HEK293 (cell line): ENCODE measurements around the gene TPR.

Experiments
- CTCF ChIA-PET: fragments of 350-600 bp; formaldehyde crosslinking; extraction: SDS; loops from one replicate; lab custom pipeline; 2021; ENCODE audit warnings: antibody characterized with exemption; lab: Yijun Ruan, JAX
- POLR2A ChIA-PET: fragments of 300-600 bp; formaldehyde crosslinking; extraction: SDS; loops from one replicate; lab custom pipeline; 2020; ENCODE audit warnings: antibody characterized with exemption, inconsistent platforms; lab: Yijun Ruan, JAX
- H3K27ac ChIP-seq: fragments of 200-500 bp; sonication (Bioruptor generic); 2 replicates; pipeline ENCODE4 v1.5.1; 2014; ENCODE audit warnings: low read depth, low read length, control low read depth, inconsistent platforms; ENCODE audit errors: extremely low read depth
- H3K36me3 ChIP-seq, 2 experiments: fragments of 200-500 bp in 1 of 2; sonication (Bioruptor generic) in 1 of 2; 1 replicate in 1 of 2; 2 replicates in 1 of 2; pipeline ENCODE4 v1.5.1; 2014 to 2017; ENCODE audit warnings: inconsistent platforms in 2 of 2, low read length in 2 of 2; ENCODE audit not compliant: control insufficient read depth in 2 of 2, insufficient read depth in 1 of 2
- H3K4me1 ChIP-seq: fragments of 200-500 bp; sonication (Bioruptor generic); 2 replicates; pipeline ENCODE4 v1.5.1; 2014; ENCODE audit warnings: mild to moderate bottlenecking, low read length, inconsistent platforms; ENCODE audit not compliant: control insufficient read depth, insufficient read depth
- H3K4me3 ChIP-seq: 2 replicates; pipeline ENCODE4 v1.5.1; 2011; ENCODE audit warnings: low read depth, mild to moderate bottlenecking, control low read depth, low read length, moderate library complexity
- H3K9me3 ChIP-seq: fragments of 200-500 bp; sonication (Bioruptor generic); 2 replicates; pipeline ENCODE4 v1.5.1; 2014; ENCODE audit warnings: low read depth, low read length, inconsistent platforms; ENCODE audit not compliant: control insufficient read depth, insufficient read depth
- EGR2 ChIP-seq: fragments of 450-650 bp; formaldehyde crosslinking; IDR thresholded peaks from 2 replicates; pipeline ENCODE4 v1.5.1; 2016; ENCODE audit warnings: low read depth, missing biosample characterization, missing genetic modification characterization
- GLIS2 ChIP-seq: fragments of 450-650 bp; formaldehyde crosslinking; IDR thresholded peaks from 2 replicates; pipeline ENCODE4 v1.5.1; 2016; ENCODE audit warnings: missing biosample characterization, missing genetic modification characterization
- HOXA7 ChIP-seq: sonication (generic); formaldehyde crosslinking; IDR thresholded peaks from 2 replicates; pipeline ENCODE4 v1.8.1; 2022; ENCODE audit warnings: missing genetic modification reagents, borderline replicate concordance
- INSM2 ChIP-seq: fragments of 450-650 bp; formaldehyde crosslinking; IDR thresholded peaks from 2 replicates; pipeline ENCODE4 v1.5.1; 2016; ENCODE audit warnings: missing biosample characterization, missing genetic modification characterization
- KLF16 ChIP-seq: fragments of 450-650 bp; formaldehyde crosslinking; IDR thresholded peaks from 2 replicates; pipeline ENCODE4 v1.5.1; 2017; ENCODE audit warnings: missing biosample characterization, missing genetic modification characterization
- MEIS1 ChIP-seq: sonication (generic); formaldehyde crosslinking; IDR thresholded peaks from 2 replicates; pipeline ENCODE4 v1.8.1; 2022; ENCODE audit warnings: missing genetic modification reagents, mild to moderate bottlenecking, borderline replicate concordance
- SP3 ChIP-seq: fragments of 450-650 bp; formaldehyde crosslinking; IDR thresholded peaks from 2 replicates; pipeline ENCODE4 v1.5.1; 2016; ENCODE audit warnings: missing biosample characterization, missing genetic modification characterization
- TRIM28 ChIP-seq: IDR thresholded peaks from 2 replicates; pipeline ENCODE4 v1.6.1; 2011; ENCODE audit warnings: low read length, control low read depth, borderline replicate concordance
- YY1 ChIP-seq: fragments of 450-650 bp; formaldehyde crosslinking; IDR thresholded peaks from 2 replicates; pipeline ENCODE4 v1.5.1; 2018; ENCODE audit warnings: missing biosample characterization, missing genetic modification characterization
- ZBTB48 ChIP-seq: fragments of 450-650 bp; formaldehyde crosslinking; IDR thresholded peaks from 2 replicates; pipeline ENCODE4 v1.5.1; 2016; ENCODE audit warnings: missing biosample characterization, missing genetic modification characterization
- ZIC2 ChIP-seq: fragments of 450-650 bp; formaldehyde crosslinking; IDR thresholded peaks from 2 replicates; pipeline ENCODE4 v1.5.1; 2016; ENCODE audit warnings: missing biosample characterization, missing genetic modification characterization
- ZNF10 ChIP-seq: fragments of 450-650 bp; formaldehyde crosslinking; IDR thresholded peaks from 2 replicates; pipeline ENCODE4 v1.5.1; 2017; ENCODE audit warnings: missing biosample characterization, missing genetic modification characterization
- ZNF146 ChIP-seq: fragments of 450-650 bp; formaldehyde crosslinking; IDR thresholded peaks from 2 replicates; pipeline ENCODE4 v1.5.1; 2016; ENCODE audit warnings: missing biosample characterization, missing genetic modification characterization
- ZNF157 ChIP-seq: fragments of 450-650 bp; formaldehyde crosslinking; IDR thresholded peaks from 2 replicates; pipeline ENCODE4 v1.5.1; 2016; ENCODE audit warnings: missing biosample characterization, missing genetic modification characterization
- ZNF202 ChIP-seq: fragments of 450-650 bp; formaldehyde crosslinking; IDR thresholded peaks from 2 replicates; pipeline ENCODE4 v1.5.1; 2016; ENCODE audit warnings: missing biosample characterization, missing genetic modification characterization, borderline replicate concordance
- ZNF221 ChIP-seq: fragments of 450-650 bp; formaldehyde crosslinking; IDR thresholded peaks from 2 replicates; pipeline ENCODE4 v1.5.1; 2017; ENCODE audit warnings: missing biosample characterization, missing genetic modification characterization, borderline replicate concordance
- ZNF423 ChIP-seq: fragments of 450-650 bp; formaldehyde crosslinking; IDR thresholded peaks from 2 replicates; pipeline ENCODE4 v1.5.1; 2016; ENCODE audit warnings: missing biosample characterization, missing genetic modification characterization
- ZNF473 ChIP-seq: fragments of 450-650 bp; formaldehyde crosslinking; IDR thresholded peaks from 2 replicates; pipeline ENCODE4 v1.5.1; 2017; ENCODE audit warnings: missing biosample characterization, missing genetic modification characterization
- ZNF510 ChIP-seq: fragments of 450-650 bp; formaldehyde crosslinking; IDR thresholded peaks from 2 replicates; pipeline ENCODE4 v1.5.1; 2018; ENCODE audit warnings: mild to moderate bottlenecking, missing genetic modification characterization, missing biosample characterization; ENCODE audit not compliant: insufficient replicate concordance
- ZNF626 ChIP-seq: fragments of 450-650 bp; sonication (Bioruptor Pico); formaldehyde crosslinking; IDR thresholded peaks from 2 replicates; pipeline ENCODE4 v1.5.1; 2018; ENCODE audit warnings: missing biosample characterization, missing genetic modification characterization, inconsistent platforms
- ZNF670 ChIP-seq: fragments of 450-650 bp; formaldehyde crosslinking; IDR thresholded peaks from 2 replicates; pipeline ENCODE4 v1.5.1; 2016; ENCODE audit warnings: missing biosample characterization, missing genetic modification characterization, low read depth
- ZNF707 ChIP-seq: fragments of 450-650 bp; formaldehyde crosslinking; IDR thresholded peaks from 2 replicates; pipeline ENCODE4 v1.5.1; 2016; ENCODE audit warnings: missing biosample characterization, missing genetic modification characterization
- ZNF76 ChIP-seq: fragments of 450-650 bp; formaldehyde crosslinking; IDR thresholded peaks from 2 replicates; pipeline ENCODE4; 2016; ENCODE audit warnings: low read depth, missing biosample characterization, missing genetic modification characterization, borderline replicate concordance
- ZSCAN4 ChIP-seq: fragments of 450-650 bp; formaldehyde crosslinking; IDR thresholded peaks from 2 replicates; pipeline ENCODE4 v1.5.1; 2017; ENCODE audit warnings: missing biosample characterization, missing genetic modification characterization
- TF ChIP-seq, protein P1 (sequence below): fragments of 450-650 bp; formaldehyde crosslinking; IDR thresholded peaks from 2 replicates; pipeline ENCODE4 v1.5.1; 2016; ENCODE audit warnings: missing biosample characterization, missing genetic modification characterization
- TF ChIP-seq, protein P2 (sequence below): fragments of 450-650 bp; formaldehyde crosslinking; IDR thresholded peaks from 2 replicates; pipeline ENCODE4 v1.5.0; 2017; ENCODE audit warnings: missing biosample characterization, missing genetic modification characterization, borderline replicate concordance

Gene TPR

GRCh38 chr1:186420311-186420710, 45.3 kb upstream of the TPR start:
- Histone ChIP-seq H3K27ac (no peak overlapping the region), H3K9me3 (no peaks in the 10 kb centered on the region), H3K4me1 (peaks cover 2% of the 10 kb centered on the region; the same call in 1 of the 2 replicates), H3K36me3 (peaks cover 10 to 20% of the 10 kb centered on the region in 2 experiments), H3K4me3 (no peak overlapping the region)
- TF ChIP-seq KLF16 (tag by site-specific recombination) = no peak
- TF ChIP-seq ZNF510 (tag by site-specific recombination) = no peak
- no peak for TF ChIP-seq ZNF707 (tag by site-specific recombination)
- no peak for TF ChIP-seq INSM2
- no peak for TF ChIP-seq ZNF221 (tag by site-specific recombination)
- TF ChIP-seq, protein P1, sequence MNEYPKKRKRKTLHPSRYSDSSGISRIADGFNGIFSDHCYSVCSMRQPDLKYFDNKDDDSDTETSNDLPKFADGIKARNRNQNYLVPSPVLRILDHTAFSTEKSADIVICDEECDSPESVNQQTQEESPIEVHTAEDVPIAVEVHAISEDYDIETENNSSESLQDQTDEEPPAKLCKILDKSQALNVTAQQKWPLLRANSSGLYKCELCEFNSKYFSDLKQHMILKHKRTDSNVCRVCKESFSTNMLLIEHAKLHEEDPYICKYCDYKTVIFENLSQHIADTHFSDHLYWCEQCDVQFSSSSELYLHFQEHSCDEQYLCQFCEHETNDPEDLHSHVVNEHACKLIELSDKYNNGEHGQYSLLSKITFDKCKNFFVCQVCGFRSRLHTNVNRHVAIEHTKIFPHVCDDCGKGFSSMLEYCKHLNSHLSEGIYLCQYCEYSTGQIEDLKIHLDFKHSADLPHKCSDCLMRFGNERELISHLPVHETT = no peak
- no peak for TF ChIP-seq TRIM28
- no peak for TF ChIP-seq ZNF10 (tag by site-specific recombination)
- no peak for TF ChIP-seq ZIC2 (tag by site-specific recombination)
- TF ChIP-seq ZNF76 = no peak
- no peak for TF ChIP-seq MEIS1 (CRISPR knock-in tag)
- CTCF ChIA-PET = interaction anchor here (0.6 kb wide), 1 partner anchor 16 kb away, joined by 3 read pairs; no protein-coding TSS in a partner anchor
- POLR2A ChIA-PET = no interaction called here

GRCh38 chr1:186418503-186418902, 43.5 kb upstream of the TPR start:
- ChIA-PET POLR2A (no interaction called here), CTCF (interaction anchor here (1.3 kb wide), 1 partner anchor 14 kb away, joined by 3 read pairs; no protein-coding TSS in a partner anchor)
- Histone ChIP-seq H3K4me1 (peaks cover 2% of the 10 kb centered on the region; the same call in 1 of the 2 replicates), H3K4me3 (no peak overlapping the region), H3K36me3 (peaks cover 10 to 23% of the 10 kb centered on the region in 2 experiments), H3K9me3 (no peaks in the 10 kb centered on the region), H3K27ac (no peak overlapping the region)
- TF ChIP-seq EGR2 (tag by site-specific recombination) (no peak), ZNF473 (tag by site-specific recombination) (no peak), ZNF157 (no peak), ZNF202 (tag by site-specific recombination) (no peak), ZNF626 (tag by site-specific recombination) (no peak), ZNF221 (tag by site-specific recombination) (no peak), GLIS2 (tag by site-specific recombination) (no peak), ZNF423 (tag by site-specific recombination) (no peak), ZNF146 (tag by site-specific recombination) (no peak), ZBTB48 (no peak), YY1 (tag by site-specific recombination) (no peak), HOXA7 (no peak), ZSCAN4 (tag by site-specific recombination) (no peak), ZNF670 (tag by site-specific recombination) (no peak), SP3 (no peak)
- TF ChIP-seq, protein P2, sequence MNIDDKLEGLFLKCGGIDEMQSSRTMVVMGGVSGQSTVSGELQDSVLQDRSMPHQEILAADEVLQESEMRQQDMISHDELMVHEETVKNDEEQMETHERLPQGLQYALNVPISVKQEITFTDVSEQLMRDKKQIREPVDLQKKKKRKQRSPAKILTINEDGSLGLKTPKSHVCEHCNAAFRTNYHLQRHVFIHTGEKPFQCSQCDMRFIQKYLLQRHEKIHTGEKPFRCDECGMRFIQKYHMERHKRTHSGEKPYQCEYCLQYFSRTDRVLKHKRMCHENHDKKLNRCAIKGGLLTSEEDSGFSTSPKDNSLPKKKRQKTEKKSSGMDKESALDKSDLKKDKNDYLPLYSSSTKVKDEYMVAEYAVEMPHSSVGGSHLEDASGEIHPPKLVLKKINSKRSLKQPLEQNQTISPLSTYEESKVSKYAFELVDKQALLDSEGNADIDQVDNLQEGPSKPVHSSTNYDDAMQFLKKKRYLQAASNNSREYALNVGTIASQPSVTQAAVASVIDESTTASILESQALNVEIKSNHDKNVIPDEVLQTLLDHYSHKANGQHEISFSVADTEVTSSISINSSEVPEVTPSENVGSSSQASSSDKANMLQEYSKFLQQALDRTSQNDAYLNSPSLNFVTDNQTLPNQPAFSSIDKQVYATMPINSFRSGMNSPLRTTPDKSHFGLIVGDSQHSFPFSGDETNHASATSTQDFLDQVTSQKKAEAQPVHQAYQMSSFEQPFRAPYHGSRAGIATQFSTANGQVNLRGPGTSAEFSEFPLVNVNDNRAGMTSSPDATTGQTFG (tag by site-specific recombination) = no peak
